Measurements from ENCODE around the gene NACC1. TPM values are rescaled to one million over a fixed set of nuclear protein-coding genes. Genes with fewer than 3 reads are reported as not detected.

Gene NACC1
- total RNA-seq, 1 donor from 2014 or later, result 44.6 TPM

DNA sequence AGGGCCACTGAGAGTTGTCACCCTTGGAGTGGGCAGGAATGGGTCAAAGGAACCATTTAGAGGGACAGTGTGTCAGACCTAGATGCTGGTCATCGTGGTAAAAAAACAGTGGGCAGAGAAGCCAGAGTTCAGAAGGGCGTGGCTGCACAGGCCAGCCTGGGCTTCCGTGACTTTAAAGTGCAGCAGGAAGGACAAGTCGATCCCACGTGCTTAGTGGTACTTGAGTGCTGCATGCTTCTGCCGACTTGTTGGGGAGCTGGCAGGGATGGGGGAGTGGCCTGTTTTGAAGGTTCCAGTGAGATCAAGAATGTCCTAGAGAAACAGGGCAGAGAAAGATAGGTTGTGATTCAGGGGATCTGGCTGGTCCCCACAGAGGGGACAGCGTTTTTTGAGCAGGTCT lies 32.4 kb upstream of the NACC1 start:
- DNase-seq (peak; percentile 37), ATAC-seq (ENCODE audit: poor library complexity) (no peak)
- intact Hi-C loops (cut with DNase I), result no loop called here

GRCh38 chr19:13086341-13086740 lies 31.7 kb upstream of the NACC1 start:
- ATAC-seq (ENCODE audit: poor library complexity) (no peak), DNase-seq (no peak)
- intact Hi-C loops (cut with DNase I), result no loop called here

- DNase-seq (peak; percentile 33), ATAC-seq (ENCODE audit: poor library complexity) (no peak)
- intact Hi-C loops (cut with DNase I), result no loop called here
Measured at GRCh38 chr19:13087295-13087694, 30.8 kb upstream of the NACC1 start.

DNA sequence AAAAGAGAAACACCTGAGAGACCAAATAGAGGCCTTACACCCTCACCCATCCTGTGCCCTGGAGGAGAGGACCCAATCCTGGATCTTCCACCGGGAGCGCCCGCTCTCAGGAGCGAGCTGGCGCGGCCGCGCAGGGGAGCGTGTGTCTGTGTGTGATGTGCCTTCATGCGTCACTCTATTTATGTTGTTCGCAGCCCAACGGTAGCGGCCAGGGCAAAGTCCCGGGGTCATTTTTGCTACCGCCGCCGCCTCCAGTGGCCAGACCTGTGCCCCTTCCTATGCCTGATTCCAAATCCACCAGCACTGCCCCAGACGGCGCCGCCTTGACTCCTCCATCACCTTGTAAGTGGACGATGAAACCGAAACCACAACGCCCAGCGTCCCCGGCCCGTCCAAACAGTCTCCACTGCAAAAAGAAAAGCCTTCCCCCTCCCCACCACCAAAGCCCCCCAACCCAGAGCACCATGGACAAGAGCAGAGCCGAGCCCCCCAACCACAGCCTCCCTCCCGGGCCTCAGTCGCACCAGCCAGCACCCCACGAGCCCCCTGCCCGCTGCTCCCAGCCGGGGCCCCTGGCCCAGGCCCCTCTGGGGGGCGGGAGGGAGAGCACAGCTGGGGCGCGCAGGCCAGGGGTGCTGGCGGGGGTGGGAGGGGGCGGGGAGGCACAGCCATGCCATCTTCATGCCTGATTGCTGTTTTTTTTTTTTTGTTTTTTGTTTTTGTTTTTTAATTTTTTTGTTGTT lies 30.1 kb upstream of the NACC1 start:
- peak; percentile 39 for DNase-seq
- no peak for ATAC-seq (ENCODE audit: poor library complexity)
- intact Hi-C loops (cut with DNase I), result no loop called here

GRCh38 chr19:13089139-13089856 lies 28.8 kb upstream of the NACC1 start:
- intact Hi-C loops (cut with DNase I), result no loop called here
- ATAC-seq (ENCODE audit: poor library complexity), result no peak
- DNase-seq, result peak; percentile 33

- ATAC-seq (ENCODE audit: poor library complexity) (no peak), DNase-seq (peak; percentile 27)
- intact Hi-C loops (cut with DNase I), result no loop called here
Measured at GRCh38 chr19:13089857-13090507, 28.1 kb upstream of the NACC1 start.

GRCh38 chr19:13090511-13091231 lies 27.4 kb upstream of the NACC1 start:
- peak; percentile 44 for DNase-seq
- no peak for ATAC-seq (ENCODE audit: poor library complexity)
- intact Hi-C loops (cut with DNase I), result no loop called here

DNA sequence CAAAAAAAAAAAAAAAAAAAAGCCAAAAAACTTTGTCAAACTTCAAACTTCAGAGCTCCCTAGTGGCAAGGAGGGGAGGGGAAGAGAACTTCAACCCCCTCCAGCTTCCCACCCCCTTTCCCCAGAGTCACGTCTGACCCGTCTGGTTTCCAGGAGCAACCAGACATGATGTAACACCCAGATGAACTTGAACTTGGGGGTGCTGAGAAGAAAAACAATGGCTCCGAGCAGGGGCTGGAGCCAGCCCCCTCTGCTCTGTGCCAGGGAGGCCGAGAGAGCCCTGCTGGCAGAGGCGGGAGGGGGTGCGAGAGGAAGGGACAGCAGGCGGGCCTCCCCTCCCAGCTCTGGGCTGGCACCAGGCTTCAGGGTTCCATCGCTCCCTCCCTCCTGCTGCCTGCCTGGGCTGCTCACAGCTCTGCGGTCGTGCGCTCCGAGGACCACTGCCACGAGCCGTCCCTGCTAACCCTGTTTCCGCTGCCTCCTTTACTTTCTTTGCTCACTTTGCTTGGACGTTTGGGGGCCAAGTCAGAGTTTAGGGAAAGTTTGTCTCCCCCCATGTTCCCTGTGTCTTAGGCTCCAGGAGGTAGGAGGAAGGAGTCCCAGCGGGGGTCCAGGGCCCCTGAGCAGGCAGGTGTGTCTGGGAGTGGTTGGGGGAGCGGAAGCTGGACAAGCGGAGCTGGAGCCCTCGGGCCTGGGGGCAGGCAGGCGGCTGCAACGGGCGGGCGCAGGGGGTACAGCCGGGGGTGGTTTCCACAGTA lies 26.5 kb upstream of the NACC1 start:
- intact Hi-C loops (cut with DNase I), result no loop called here
- ATAC-seq (ENCODE audit: poor library complexity), result peak; percentile 65
- DNase-seq, result peak; percentile 78

- intact Hi-C loops (cut with DNase I), result no loop called here
- ATAC-seq (ENCODE audit: poor library complexity) (no peak), DNase-seq (no peak)
Measured at GRCh38 chr19:13092158-13092543, 25.9 kb upstream of the NACC1 start.

- no peak for DNase-seq
- ATAC-seq (ENCODE audit: poor library complexity), result no peak
- intact Hi-C loops (cut with DNase I), result no loop called here
Measured at GRCh38 chr19:13092606-13093235, 25.3 kb upstream of the NACC1 start.

DNA sequence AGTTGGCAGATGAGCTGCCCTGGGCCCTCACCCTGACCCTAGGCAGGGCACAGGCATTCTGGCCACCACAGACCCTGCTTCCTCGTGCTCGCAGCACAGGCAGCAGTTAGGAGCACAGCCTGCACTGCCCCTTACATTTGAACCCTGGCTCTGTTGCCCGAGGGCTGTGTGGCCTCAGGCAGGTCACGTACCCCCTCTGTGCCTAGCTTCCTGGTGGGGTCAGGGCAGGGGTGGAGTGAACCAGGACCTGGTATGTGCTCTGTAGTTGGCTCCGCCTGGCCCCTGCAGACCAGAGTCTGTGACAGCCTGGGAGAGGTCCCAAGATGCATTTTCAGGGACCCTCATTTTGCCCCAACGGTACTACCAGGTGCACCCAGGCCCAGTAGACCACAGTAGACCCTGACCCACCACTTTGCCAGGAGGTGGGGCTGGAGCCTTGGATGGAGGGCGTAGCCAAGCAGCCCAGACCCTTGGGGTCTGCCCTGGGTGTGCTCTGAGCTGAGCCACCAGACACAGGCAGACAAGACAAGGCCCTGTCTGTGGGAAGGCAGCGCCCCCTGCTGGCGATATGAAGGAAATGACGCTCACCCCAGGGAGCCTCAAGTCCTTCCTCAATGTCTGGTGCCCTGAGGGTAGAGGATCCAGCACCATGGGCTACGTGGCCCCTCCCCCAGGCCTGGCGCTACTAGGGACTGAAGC lies 24.5 kb upstream of the NACC1 start:
- ATAC-seq (ENCODE audit: poor library complexity), result peak; percentile 63
- intact Hi-C loops (cut with DNase I), result loop anchor here (2.0 kb wide), 1 partner anchor 111 kb away; no protein-coding TSS in a partner anchor
- peak; percentile 89 for DNase-seq

DNA sequence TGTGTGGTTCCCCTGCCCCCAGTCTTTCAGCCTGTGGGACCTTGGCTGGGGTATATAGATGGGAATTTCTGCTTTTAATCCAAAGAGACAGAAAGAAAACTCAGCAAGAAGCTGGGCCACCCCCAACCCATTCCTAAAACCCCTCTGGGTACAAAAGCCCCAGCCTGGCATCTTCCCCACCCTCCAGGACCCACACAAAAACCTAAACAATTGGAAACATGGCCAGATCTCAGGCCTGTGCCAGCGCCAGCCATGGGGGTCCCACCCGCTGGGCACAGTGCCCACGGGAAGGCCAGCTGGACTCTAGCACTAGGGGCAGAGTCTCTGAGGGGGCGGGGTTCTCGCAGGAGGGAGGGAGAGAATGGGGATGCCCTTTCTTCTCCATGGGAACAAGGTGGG lies 24.0 kb upstream of the NACC1 start:
- no peak for ATAC-seq (ENCODE audit: poor library complexity)
- DNase-seq, result no peak
- intact Hi-C loops (cut with DNase I), result loop anchor here (2.0 kb wide), 1 partner anchor 111 kb away; no protein-coding TSS in a partner anchor

GRCh38 chr19:13094771-13095392 lies 23.2 kb upstream of the NACC1 start:
- intact Hi-C loops (cut with DNase I), result loop anchor here (2.0 kb wide), 1 partner anchor 112 kb away; no protein-coding TSS in a partner anchor
- ATAC-seq (ENCODE audit: poor library complexity) (no peak), DNase-seq (no peak)

DNA sequence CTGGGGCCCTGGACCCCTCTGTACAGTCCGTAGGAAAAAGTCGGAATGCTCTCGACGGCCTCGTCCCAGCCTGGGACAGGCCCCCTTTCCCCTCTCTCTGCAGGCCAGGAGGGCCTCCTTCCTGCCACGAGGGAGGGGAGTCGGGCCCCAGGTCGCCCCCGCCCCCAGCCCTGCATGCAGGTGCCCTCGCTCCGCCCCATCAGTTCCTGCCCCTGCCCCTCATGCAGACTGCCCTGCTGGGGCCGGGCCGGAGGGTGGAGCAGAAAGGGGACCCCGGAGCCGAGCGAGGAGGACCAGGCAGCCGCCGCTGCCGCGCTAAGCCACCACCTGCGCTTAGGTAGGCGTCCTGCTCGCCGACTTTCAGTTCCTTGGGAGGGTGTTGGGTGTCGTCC lies 22.7 kb upstream of the NACC1 start:
- ATAC-seq (ENCODE audit: poor library complexity) (no peak), DNase-seq (no peak)
- intact Hi-C loops (cut with DNase I), result loop anchor here (2.0 kb wide), 1 partner anchor 113 kb away; no protein-coding TSS in a partner anchor

GRCh38 chr19:13095934-13096927 lies 21.8 kb upstream of the NACC1 start:
- intact Hi-C loops (cut with DNase I), result loop anchor here (2.0 kb wide), 1 partner anchor 113 kb away; no protein-coding TSS in a partner anchor

DNA sequence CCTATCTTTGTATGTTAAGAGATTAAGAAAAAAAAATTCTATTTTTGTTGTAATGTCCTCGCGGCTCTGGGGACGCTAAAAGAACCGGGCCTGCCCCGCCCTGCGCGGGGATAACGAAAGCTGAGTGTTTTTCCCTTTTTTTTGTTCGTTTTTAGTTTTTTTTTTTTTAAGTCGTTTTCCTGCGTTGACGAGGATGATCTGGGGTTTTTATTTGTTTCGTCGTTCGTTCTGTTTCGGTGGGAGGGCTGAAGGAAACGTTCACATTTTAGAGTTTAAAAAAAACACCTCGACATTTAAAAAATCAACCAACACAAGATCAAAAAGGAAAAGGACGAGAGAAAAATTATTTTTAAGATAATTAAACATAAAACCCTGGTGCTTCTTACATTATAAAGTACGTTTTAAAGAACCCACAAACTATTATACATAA lies 21.0 kb upstream of the NACC1 start:
- no peak for DNase-seq
- ATAC-seq (ENCODE audit: poor library complexity), result no peak
- intact Hi-C loops (cut with DNase I), result no loop called here

More at GRCh38 chr19:13095934-13096927, 21.8 kb upstream of the NACC1 start:
- ATAC-seq (ENCODE audit: poor library complexity) (peak; percentile 0), DNase-seq (no peak)

Data from Right ventricle myocardium superior (tissue), 1 donor.